Middle frontal gyrus (tissue), 1 donor: ENCODE results near the gene KRTAP3-2.

Source experiments
- DNase-seq: peaks from one replicate; pipeline ENCODE4 v3.0.0-alpha.2; 2015; ENCODE audit warnings: low spot score; ENCODE audit errors: extremely low spot score

KRTAP3-2 gene

DNA sequence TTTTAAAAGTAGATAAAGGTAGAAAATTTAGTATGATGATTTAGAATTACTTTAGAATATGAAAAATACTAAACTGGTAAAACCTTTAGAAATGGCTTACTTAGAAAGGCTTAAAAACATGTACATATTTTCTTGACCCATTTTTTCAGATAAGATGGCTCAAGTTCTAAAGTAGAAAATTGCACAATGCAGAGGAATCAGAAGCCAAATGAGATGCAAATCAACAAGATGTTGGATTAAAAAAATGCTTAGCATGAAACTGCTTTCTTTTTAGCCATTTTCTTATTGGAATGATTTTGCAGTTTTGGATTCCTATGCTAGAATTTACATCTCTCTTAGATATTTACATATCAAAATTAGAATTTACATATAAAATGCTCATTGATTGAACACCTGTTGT is 10.7 kb upstream of the KRTAP3-2 start:
- no peak for DNase-seq

- DNase-seq: no peak
Measured at GRCh38 chr17:41009936-41010335, 10.2 kb upstream of the KRTAP3-2 start.

- DNase-seq: no peak
Measured at GRCh38 chr17:41009301-41009760, 9.6 kb upstream of the KRTAP3-2 start.

DNA sequence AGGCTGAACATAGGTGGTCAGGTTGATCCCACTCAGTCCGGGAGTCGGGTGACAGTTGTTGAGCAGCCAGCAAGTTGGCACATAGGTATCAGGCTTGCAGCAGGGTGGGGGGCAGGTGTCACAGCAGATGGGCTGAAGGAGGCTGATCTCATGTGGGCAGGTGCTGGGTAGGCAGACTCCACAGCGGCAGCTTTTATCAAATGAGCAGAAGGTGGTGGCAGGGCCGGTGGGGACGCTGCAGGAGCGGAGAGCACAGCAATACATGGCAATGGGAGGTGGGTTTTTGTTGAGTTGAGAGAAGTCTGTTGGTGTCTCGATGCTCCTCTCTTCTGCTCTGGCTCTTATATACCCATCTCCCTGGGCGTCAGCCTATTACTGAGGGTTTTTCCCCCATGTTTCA is 9.1 kb upstream of the KRTAP3-2 start, which contains the start of gene KRTAP3-1:
KRTAP3-1 (minus strand) TSS at position 318 of the 400 bp plus-strand sequence; CDS start at position 264, 54 bp downstream.
- no peak for DNase-seq

- DNase-seq: no peak
Measured at GRCh38 chr17:41004397-41004796, 4.7 kb upstream of the KRTAP3-2 start.

DNA sequence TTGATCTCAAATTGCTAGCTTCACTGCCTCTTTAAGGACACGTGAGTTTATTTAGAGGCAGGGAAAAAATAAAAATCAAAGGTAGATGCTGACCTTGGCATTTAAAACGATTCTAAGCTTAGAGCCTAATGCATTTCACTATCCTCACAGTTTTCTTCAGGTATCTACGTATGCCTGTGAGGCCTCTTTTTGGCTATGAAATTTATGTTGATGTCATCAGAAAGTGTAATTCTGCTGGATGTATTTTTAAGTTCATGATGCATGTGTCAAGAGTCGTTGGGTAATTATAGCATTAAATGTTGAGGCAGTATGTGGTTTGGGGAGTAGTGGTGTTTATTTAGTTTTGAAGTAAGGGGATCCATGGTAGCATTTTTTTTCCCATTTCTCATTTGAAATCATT is 4.2 kb upstream of the KRTAP3-2 start:
- no peak for DNase-seq

GRCh38 chr17:41002814-41003213 is 3.1 kb upstream of the KRTAP3-2 start:
- DNase-seq: no peak

GRCh38 chr17:41001795-41002194 is 2.1 kb upstream of the KRTAP3-2 start:
- no peak for DNase-seq

GRCh38 chr17:40997361-40997760 is 2.3 kb downstream of the KRTAP3-2 start:
- DNase-seq: no peak

- no peak for DNase-seq
Measured at GRCh38 chr17:40996829-40997228, 2.9 kb downstream of the KRTAP3-2 start.

GRCh38 chr17:40995116-40995515 is 4.6 kb downstream of the KRTAP3-2 start:
- no peak for DNase-seq

DNA sequence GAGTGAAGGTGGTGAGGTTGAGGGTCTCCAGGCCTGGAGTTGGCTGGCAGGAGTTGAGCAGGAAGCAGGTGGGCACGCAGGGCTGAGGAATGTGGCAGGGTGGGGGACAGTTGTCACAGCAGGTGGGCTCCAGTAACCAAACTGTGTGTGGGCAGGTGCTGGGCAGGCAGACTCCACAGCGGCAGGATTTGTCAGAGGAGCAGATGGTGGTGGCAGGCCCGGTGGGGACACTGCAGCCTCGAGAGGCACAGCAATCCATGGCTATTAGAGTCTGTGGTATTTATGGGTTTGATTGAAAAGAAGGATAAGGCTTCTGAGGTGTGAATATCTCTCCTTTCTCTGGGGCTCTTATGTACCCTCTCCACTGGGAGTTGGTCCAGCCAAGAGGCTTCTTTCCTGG is 5.9 kb downstream of the KRTAP3-2 start, which contains the start of gene KRTAP3-3:
KRTAP3-3 (minus strand) TSS at position 326 of the 400 bp plus-strand sequence; CDS start at position 259, 67 bp downstream.
- DNase-seq: no peak

- DNase-seq: no peak
Measured at GRCh38 chr17:40993084-40993483, 6.6 kb downstream of the KRTAP3-2 start.

DNA sequence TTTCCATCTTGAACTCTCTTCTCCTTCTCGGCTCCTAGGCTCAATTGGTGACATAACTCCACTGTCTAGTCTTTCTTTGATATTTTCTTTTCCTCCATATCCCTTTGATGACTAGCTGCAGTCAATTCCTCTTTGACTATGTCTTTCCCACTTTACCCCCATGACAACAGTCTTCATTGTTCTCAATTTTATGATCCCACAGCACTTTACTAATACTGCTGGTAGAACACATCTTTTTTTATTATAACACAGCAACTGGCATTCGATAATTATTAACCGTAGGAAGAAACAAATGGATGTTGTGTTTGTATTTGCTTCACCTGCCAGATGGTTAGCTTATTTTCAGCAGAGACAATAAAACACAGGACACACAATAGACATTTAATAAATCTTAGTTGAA is 7.0 kb downstream of the KRTAP3-2 start:
- DNase-seq: no peak

- DNase-seq: no peak
Measured at GRCh38 chr17:40986920-40987319, 12.8 kb downstream of the KRTAP3-2 start.

DNA sequence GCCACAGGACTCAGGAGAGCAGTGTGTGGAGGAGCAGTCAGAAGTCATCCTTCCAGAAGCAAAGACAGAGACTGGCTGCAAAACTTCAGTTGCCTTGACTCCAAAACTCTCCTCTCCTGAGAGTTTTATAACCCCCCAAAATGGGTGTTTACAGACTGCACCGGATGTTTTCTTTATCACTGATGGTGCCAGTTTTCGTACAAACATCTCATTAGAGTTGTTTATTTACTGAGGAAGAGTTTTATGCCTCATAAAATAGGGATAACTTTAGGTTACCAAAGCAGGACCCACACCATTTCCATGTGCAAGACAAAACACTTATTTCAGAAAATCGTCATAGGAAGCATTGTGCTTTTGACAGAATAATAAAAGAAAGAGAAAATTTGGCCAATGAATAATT is 15.5 kb downstream of the KRTAP3-2 start, which contains the start of gene KRT40:
KRT40 (minus strand) TSS at position 101 of the 400 bp plus-strand sequence; CDS start at position 48, 53 bp downstream.
- no peak for DNase-seq

- DNase-seq: no peak
Measured at GRCh38 chr17:40981115-40981514, 18.6 kb downstream of the KRTAP3-2 start.

DNA sequence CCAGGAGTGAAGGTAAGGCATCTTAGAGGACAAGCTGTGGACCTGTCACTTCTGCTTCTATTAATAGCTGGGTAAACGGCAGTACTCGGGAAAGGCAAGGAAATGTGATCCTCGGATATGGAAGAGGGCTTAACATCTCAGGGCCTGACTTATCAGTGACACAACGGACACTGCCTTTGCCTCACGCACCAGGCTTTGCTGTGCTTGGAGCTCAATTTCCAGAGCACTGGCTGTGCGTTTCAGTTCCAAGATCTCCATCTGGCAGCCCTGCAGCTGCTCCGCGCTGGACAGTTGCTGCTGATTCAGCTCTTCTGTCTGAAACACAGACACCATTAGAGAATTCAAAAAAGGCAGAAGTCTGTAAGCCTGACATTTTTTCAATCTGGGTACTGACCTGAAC is 19.1 kb downstream of the KRTAP3-2 start:
- DNase-seq: no peak

DNA sequence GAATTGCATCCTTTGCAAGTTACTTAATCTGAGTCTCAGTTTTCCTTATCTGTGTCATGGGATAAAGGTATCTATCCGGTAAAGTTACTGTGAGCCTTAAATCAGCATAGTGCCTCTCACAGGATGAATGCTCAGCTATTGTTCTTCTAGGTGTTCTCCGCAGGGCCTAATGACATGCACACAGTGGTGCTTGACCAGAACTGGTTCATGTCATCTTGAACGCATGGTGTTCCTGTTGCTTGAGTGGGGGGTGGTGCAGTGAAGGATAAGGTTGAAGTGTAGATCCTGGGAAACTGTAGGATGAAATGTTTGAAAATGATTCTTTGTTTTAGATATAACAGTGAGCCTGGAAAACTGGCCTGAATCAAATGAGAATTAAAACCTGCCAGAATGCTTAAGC is 19.6 kb downstream of the KRTAP3-2 start:
- no peak for DNase-seq

DNA sequence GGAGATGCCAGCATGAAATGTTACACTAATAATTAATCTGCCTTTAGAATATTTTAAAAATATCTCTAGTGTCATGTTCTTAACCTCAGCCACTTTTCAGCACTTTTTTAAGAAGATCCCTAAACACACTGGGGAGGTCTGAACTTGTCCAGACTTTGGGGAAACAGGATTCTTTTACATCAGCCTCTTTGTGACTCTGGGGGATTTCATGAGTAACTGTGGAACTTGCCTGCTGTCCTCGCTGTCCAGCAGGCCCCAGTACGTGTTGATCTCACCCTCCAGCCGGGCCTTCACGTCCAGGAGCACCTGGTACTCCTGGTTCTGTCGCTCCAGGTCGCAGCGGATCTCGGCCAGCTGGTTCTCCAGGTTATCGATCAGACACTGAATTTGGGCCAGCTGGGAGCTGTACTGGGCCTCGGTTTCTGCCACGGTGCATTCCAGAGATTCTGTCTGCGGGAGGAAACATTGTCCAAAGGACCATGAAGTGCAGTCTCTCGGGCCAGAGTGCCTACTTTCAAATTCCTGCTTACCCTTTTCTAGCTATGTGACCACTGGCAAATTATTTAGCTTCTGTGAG is 21.0 kb downstream of the KRTAP3-2 start:
- no peak for DNase-seq

DNA sequence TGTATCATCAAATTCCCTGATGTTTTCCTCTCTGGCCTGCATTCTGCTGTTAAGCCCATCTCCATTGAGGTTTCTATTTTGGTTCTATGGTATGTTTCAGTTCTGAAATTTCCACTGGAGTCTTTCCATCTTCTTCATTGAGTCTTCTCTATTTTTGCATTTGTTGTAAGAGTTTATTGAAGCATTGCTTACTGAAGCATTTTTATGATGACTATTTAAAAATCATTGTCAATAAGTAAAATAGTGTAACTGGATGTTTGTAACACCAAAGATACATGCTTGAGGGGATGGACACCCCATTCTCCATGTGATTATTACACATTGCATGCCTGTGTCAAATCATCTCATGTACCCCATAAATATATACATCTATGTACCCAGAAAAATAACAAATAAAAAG is 24.2 kb downstream of the KRTAP3-2 start:
- no peak for DNase-seq

GRCh38 chr17:40974366-40974765 is 25.3 kb downstream of the KRTAP3-2 start:
- no peak for DNase-seq

DNA sequence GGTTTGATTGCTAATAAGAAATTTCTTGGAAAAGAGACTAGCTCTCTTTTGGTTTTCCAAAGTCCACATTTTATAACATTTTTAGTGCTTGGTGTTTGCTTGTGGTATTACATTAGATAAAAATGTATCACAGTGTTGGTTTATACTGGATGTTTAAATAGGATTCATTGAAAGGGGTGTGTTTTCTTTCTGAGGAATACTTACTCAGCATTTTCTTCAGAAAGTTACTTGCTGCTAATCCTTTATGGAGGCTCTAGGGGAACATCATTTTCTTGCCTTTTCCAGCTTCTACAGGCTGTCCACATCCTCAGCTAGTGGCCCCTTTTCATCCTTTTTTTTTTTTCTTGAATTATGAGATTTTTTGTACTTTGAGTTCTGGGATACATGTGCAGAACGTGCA is 32.1 kb downstream of the KRTAP3-2 start:
- no peak for DNase-seq
